ENCODE measurements around the gene BDKRB2.

BDKRB2 gene

GRCh38 chr14:96201965-96202364 lies 2.7 kb upstream of the BDKRB2 start:
- no peak for DNase-seq

GRCh38 chr14:96202441-96203094 lies 2.1 kb upstream of the BDKRB2 start:
- DNase-seq = no peak

GRCh38 chr14:96203116-96203515 lies 1.5 kb upstream of the BDKRB2 start:
- no peak for DNase-seq

- DNase-seq = no peak
These were observed 1.0 kb upstream of the BDKRB2 start for GRCh38 chr14:96203635-96204034.

GRCh38 chr14:96205059-96205977 lies 679 bp downstream of the BDKRB2 start:
- no peak for DNase-seq

GRCh38 chr14:96205978-96206360 lies 1.3 kb downstream of the BDKRB2 start:
- no peak for DNase-seq

GRCh38 chr14:96206461-96206860 lies 1.8 kb downstream of the BDKRB2 start:
- DNase-seq = no peak

GRCh38 chr14:96207686-96208085 lies 3.0 kb downstream of the BDKRB2 start:
- no peak for DNase-seq

- no peak for DNase-seq
These were observed 4.1 kb downstream of the BDKRB2 start for GRCh38 chr14:96208739-96209138.

GRCh38 chr14:96212140-96212539 lies 7.5 kb downstream of the BDKRB2 start:
- no peak for DNase-seq

- DNase-seq = no peak
These were observed 8.3 kb downstream of the BDKRB2 start for GRCh38 chr14:96212896-96213295.

GRCh38 chr14:96213871-96214465 lies 9.3 kb downstream of the BDKRB2 start:
- DNase-seq = no peak

GRCh38 chr14:96214793-96215192 lies 10.2 kb downstream of the BDKRB2 start:
- DNase-seq = no peak

GRCh38 chr14:96215452-96216244 lies 11.0 kb downstream of the BDKRB2 start:
- no peak for DNase-seq

GRCh38 chr14:96216627-96217026 lies 12.0 kb downstream of the BDKRB2 start:
- no peak for DNase-seq

- DNase-seq = no peak
These were observed 12.8 kb downstream of the BDKRB2 start for GRCh38 chr14:96217376-96217913.

GRCh38 chr14:96221109-96221650 lies 16.5 kb downstream of the BDKRB2 start:
- no peak for DNase-seq

- no peak for DNase-seq
These were observed 17.2 kb downstream of the BDKRB2 start for GRCh38 chr14:96221841-96222240.

- DNase-seq = no peak
These were observed 19.9 kb downstream of the BDKRB2 start for GRCh38 chr14:96224480-96225096.

GRCh38 chr14:96225213-96225612 lies 20.6 kb downstream of the BDKRB2 start:
- DNase-seq = no peak

- no peak for DNase-seq
These were observed 21.1 kb downstream of the BDKRB2 start for GRCh38 chr14:96225745-96226151.

GRCh38 chr14:96227428-96227827 lies 22.8 kb downstream of the BDKRB2 start:
- no peak for DNase-seq
